Posterior vena cava (tissue), 2 donors: ENCODE measurements around the gene SMIM5. TPM values are rescaled to one million over a fixed set of nuclear protein-coding genes. Genes with fewer than 3 reads are reported as not detected.

Experiments
- DNase-seq: peaks from one replicate; pipeline ENCODE4 v3.0.0-alpha.2; 2020; ENCODE audit warnings: low spot score
- intact Hi-C, 2 donors: fragments of 100-400 bp; cut with DNase I; formaldehyde crosslinking; loops; one replicate each; pipeline versions ENCODE4 v1.14.1 to v1.14.2; 2022 to 2023
- total RNA-seq, 2 donors: library from RNA; stranded (reverse); fragmentation: NEBNext Ultra II Directional; extraction: Animal tissue kit (Norgen Biotek cat#: 25700); gene quantifications; one replicate each; pipeline ENCODE4 v1.2.1, GENCODE V29; 2021
- donor health status: DM: yes; HTN: yes; CAD: no.
- donor health status: DM: yes; HTN: yes; CAD: no.

SMIM5 gene
- total RNA-seq, 2 donors from 2014 or later = 0.38 to 0.97 TPM

DNA sequence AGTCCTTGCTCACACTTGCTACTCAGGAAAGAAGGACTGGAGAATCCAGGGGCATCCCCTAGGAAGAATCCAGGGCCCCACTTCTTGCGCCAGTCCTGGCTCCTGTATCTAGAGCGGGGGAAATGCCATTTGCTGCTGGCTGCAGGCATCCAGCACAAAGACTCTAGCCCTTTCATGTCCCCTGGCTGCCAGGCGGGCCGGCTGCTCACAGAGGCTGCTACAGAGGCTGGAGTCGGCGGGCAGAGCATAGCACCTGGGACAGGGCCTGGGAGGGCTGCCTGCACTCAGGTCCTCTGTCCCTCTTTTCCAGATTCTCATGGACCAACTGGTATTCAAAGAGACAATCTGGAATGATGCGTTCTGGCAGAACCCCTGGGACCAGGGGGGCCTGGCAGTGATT is 13.8 kb downstream of the SMIM5 start:
- DNase-seq = peak; percentile 49
- intact Hi-C loops = no loop called here

DNA sequence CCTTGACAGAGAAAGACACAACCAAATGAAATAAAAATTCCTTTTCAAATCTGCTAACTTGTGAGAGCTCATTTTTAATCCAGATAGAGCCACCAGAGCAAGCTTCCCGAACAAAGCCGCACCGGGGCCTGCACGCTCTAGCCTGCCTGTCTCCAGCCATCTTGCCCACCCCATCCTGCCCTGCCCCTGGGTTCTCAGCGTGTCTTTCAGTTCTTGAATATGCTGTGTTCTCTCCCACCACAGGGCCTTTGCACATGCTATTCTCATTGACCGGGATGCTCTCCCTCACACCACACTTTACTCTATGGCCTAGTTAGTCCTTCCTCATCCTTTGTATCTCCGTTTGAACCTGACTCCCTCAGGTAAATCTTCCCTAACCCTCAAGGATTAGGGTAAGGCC is 14.7 kb downstream of the SMIM5 start:
- intact Hi-C loops = no loop called here
- DNase-seq = peak; percentile 51

DNA sequence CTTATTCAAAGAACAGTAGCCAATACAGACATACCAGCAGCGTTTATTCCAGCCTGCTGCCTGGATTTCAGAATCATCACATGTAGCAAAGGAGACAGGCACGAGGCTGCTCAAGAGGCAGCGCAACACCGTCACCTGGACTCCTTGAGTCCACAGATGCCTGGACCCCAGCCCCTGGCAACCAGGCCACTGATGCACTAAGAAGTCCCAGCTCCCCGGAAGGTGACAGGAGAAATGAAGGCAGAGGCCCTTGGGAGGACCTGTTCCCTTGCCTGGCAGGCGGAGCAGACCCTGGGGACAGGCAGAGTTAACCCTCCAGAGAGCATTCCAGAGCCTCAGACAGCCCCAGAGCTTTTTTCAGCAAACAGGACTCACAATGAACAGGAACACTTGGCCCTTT is 16.5 kb downstream of the SMIM5 start:
- intact Hi-C loops = no loop called here
- peak; percentile 66 for DNase-seq

DNA sequence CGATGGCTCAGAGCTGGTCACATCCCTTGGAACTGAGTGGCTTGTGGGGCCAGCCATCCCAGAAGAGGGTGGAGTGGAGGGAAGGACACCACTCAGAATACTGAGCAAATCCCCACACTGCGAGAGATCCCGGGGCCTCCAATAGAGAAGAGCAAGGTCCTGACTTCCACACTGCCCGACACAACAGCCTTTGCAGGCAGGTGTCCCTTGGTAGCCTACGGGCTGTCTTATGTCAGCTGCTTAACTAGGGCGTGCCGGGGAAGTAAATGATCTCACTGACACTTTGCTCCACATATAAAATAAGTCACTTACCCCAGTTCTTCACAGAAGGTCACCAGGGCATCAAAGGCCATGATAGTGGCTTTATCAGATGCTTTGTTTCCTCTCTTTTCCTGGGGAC is 17.6 kb downstream of the SMIM5 start:
- peak; percentile 68 for DNase-seq

DNA sequence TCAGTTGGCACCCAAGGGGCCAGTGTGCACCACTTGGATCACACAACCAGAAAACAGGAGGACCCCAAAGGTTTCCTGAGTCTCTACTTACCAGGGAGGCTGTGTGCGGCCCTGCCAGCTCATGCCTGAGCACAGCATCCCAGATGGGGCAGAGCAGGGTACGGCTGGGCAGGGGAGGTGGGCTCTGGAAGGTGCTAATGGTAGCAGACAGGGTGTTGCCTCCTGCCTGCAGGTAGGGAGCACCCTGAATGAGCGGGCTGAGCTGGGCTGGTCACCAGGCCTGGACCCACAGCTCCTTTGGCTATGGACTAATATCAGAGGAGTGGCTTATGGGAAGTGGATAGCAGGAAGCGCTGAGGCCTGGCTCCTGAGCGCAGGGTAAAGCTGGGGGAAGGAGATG is 19.1 kb downstream of the SMIM5 start:
- intact Hi-C loops = no loop called here
- peak; percentile 49 for DNase-seq

More for the DNA sequence above, 17.6 kb downstream of the SMIM5 start:
- intact Hi-C loops = no loop called here

DNA sequence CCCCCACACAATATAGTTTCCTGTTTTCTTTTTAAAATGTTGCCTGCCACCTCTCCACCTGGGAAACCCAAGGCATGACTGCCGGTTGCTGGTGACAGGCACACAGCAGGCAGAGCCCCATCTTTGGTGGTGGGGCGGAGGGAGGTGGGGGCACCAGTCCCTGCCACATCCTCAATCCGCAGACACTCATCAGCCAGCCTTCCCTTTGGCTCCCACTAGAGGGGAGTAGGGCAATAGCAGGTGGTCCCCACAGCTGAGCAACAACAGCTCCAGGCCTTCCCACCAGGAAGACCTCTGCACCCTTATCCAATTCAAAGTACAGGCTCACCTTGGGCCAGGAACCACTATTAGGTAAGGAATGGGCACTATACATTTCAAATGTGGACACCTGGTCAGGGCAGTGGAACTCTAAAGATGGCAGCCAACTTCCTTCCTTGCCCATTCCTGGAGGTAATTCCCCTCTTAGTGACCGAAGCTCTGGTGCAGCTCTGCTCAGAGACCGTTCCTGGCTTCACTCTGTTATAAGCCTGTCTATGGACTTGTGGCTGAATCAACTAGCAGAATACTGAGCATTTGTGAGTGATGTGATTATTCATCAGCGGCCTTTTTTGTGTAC is 19.8 kb downstream of the SMIM5 start:
- peak; percentile 32 for DNase-seq
- intact Hi-C loops = no loop called here

DNA sequence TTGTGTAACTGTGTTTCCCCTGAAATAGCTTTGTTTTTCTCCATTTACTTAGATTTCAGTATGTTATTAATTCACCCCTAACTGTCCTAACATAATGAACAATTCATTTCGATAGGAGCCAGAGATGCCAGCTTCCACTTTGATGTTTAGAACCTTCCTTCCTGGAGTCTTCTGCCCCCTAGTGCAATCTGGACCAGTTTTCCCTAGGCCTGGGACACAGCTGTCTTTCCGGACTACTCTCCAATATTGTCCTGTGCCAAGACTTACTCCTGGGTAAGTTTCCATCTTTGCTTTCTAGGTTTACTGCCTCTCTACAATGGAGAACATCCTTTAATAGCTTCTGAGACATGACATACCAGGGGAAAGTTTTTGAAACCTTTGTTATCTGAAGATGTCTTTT is 20.9 kb downstream of the SMIM5 start:
- intact Hi-C loops = no loop called here
- DNase-seq = peak; percentile 2

DNA sequence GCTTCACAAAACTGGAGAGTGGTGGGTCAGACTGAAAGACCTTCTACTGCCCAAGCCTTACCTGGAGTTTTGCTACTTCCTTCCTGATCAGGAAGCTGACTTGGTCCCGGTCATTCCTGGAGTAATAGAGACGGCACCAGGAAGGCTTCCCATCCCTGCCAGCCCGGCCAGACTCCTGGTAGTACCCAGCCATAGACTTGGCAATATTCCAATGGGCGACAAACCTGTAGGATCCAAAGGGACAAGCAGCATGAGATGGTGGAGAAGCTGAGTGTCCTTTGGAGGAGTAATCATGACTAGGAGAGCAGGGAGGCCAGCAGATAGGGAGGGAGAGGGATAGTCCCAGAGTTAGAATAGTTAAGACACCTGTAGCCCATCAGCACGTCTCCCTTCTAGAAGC is 25.0 kb downstream of the SMIM5 start:
- intact Hi-C loops = no loop called here
- DNase-seq = peak; percentile 14

DNA sequence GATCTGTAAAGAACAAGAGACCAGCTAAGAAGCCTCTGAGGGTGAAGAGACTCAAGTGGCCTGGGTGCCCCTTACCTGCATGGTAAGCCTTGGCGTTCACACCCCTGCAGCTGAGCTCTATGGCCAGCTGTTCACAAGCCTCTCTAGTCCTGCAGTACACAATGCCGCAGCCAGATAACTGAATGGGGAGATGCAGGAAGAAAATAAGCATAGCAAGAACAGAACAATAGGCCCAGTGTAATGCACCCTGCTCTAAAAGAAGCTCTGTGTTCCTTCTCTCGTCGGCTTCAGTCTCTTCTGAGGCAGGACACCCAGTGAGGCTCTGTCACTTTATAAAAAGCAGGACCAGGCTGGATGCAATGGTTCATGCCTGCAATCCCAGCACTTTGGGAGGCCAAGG is 28.3 kb downstream of the SMIM5 start:
- DNase-seq = peak; percentile 11
- intact Hi-C loops = no loop called here

DNA sequence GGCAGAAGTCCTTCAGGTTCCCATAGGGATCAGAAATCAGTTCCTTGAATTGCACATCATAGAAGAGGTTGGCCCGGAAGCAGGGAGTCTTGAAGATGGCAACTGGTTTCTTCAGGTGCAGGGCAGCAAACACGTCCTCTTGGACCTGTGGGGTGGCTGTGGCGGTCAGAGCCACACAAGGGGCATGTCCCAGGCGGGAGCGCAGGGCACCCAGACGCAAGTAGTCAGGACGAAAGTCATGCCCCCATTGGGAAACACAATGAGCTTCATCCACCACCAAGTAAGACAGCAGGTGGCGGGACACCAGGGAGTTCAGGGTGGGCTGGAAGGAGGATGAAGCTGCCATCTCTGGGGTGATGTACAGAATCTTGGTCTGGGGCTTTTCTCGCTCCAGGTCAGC is 29.3 kb downstream of the SMIM5 start:
- intact Hi-C loops = no loop called here
- DNase-seq = peak; percentile 64

DNA sequence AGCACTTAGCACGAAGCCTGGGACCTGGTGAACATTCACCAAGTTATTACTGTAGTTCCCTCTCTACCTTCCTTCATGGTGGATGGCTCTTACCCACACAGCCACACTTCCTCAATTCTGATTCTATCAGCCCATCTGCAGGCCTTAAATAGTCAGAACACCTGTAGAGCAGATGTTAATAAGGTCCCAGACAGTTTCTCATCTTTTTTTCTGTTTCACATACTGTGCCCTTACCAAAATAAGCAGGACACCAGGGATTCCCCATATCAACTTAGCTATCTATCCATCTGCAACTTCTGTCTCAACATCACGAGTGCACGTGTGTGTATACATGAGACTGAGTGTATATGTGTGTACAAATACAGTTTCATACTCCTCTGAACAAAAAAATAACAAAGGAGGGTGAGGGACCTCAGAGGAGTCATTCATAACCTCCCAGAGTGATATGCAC is 30.9 kb downstream of the SMIM5 start:
- intact Hi-C loops = no loop called here
- DNase-seq = no peak

DNA sequence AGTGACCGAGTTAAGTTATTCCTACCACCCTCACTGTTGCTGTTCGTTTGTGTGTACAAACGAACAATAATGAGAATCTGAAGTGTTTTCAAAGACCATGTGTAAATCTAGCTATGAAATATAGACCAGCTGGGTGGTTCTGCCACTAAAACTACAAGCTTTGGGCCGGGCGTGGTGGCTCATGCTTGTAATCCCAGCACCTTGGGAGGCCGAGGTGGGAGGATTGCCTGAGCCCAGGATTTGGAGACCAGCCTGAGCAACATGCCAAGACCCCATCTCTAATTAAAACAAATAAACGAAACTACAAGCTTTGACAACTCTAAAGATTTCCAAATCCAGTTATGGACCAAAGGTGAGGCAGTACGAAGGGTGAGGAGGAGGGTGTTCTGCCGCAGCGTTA is 32.7 kb downstream of the SMIM5 start:
- intact Hi-C loops = no loop called here
- peak; percentile 10 for DNase-seq

DNA sequence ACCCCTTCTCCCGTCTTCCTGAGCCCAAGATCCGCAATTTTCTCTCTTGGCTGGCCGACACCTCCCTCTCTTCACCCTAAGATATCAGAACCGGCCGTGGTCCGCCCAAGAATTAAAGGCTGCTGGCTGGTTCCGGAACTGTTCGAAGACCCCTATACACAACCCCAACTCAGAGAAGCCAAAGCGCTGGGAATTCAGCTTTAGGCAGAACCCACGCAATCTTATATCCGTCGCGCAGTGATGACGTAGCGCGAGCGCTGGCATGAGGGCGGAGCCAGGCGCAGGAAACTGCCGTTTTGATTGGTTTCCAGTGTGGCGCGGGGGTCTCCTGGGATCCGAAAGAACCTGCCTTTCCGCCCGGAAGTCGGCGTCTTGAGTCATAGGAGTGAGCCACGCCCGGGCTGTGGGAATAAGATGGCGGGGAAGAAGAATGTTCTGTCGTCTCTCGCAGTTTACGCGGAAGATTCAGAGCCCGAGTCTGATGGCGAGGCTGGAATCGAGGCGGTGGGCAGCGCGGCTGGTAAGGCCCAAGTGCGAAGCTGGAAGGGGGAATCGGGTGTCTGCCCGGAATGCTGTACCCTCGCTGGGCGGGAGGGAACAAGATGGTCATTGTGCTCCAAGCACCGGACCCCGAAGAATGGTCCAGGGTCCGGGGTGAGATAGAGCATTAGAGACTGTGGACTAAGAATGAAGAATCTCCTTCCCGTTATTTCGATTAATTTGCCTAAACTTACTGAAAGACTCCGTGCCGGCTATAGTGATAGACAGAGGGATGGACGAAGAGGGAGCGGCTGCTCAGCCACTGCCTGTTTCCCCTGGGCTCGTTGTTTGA is 33.9 kb downstream of the SMIM5 start, which contains the start of the genes RECQL5 and SAP30BP:
TSS of gene RECQL5 (minus strand) at position 196 of the 832 bp plus-strand sequence. CDS start 597 bp downstream, outside the sequence.
TSS of gene SAP30BP (plus strand) at position 380 of the 832 bp plus-strand sequence. CDS start at position 415, 35 bp downstream.
- intact Hi-C loops = no loop called here
- peak; percentile 100 for DNase-seq

DNA sequence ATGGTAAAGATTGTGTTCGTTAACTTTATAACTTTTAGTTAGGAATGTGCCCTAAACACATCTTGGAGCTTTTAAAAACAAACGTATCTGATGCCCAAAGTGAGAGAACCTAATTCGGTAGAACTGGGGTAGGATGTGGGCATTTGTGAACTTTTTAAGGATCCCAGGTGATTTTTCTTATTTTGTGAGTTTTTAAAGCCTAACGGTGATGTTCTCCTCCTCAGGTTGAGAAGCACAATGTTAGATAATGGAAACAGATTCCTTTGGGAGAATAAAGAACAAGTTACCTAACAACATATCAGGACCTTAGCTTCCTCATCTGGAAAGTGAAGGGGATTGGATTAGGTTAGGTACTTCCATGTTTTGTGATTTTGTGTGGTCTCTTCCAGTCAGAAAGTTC is 34.6 kb downstream of the SMIM5 start:
- intact Hi-C loops = no loop called here
- no peak for DNase-seq

DNA sequence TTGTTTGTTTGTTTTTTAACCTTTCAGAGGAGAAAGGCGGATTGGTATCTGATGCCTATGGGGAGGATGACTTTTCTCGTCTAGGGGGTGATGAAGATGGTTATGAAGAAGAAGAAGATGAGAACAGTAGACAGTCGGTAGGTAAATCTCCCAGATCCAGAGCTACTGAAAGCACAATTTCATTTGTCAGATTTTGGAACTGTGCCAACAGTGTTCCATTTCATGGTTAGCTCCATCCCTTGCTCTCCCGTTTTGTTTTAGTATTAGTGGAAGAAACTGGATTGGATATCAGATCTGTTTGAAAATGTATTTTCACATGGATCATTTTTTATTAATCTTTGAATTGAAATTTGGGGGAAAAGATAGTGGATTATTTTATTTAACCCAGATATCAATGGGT is 35.3 kb downstream of the SMIM5 start:
- DNase-seq = no peak
- intact Hi-C loops = no loop called here

DNA sequence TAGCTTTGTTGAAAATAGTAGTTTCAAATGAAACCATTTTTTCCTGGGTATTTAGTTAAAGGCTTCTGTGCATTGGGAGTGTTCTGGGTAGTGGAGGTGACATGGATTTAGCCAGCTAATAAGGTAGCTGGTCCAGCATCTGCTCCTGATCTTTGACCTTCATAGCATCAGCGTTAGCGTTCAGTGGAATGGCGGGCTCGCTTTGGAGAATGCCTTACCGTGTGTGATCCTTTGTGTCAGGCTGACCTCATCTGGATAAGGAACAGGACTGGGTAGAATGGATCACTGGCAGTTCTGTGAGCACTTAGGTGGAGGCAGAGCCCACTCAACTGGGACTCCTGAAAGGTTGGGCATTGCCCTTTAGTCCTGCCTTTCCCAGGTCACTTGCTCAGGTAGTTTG is 37.6 kb downstream of the SMIM5 start:
- peak; percentile 23 for DNase-seq
- intact Hi-C loops = no loop called here

DNA sequence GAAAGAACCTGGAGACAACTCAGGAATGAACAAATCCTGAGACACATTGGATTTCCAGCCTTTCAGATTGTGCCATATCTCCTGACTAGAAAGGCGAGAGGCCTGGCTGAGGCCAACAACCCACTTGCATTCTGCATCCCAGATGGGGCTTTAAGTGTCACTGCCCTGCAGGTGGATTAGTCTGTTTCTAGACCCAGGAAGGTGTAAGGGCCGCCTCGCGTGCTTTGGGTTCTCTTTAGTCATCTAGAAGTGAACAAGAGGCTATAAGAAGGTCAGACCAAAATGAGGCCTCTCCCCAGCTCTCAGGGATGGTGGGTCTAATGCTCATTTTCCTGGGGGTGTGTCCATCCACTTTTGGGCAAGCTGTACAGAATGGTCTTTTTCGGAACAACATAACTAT is 38.8 kb downstream of the SMIM5 start:
- intact Hi-C loops = no loop called here
- DNase-seq = peak; percentile 62

DNA sequence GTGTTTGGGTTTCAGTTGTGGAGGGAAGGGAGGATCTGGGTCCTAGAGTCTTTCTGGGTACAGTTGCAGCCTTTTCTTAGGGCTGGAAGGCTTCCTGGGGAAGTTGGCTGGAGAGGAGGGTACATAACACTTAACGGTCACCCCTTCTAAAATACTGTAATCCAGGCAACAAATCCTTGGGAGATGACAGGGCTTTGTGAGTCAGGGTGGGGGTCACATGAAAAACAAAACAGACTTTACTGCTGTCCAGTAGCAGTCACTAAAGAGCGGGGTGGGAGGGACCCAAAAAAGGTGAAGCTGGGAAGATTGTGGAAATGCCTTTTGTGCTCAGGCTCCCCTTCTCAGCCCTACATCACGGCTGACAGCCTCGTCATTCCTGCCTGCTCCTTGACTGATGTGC is 40.3 kb downstream of the SMIM5 start:
- intact Hi-C loops = no loop called here

DNA sequence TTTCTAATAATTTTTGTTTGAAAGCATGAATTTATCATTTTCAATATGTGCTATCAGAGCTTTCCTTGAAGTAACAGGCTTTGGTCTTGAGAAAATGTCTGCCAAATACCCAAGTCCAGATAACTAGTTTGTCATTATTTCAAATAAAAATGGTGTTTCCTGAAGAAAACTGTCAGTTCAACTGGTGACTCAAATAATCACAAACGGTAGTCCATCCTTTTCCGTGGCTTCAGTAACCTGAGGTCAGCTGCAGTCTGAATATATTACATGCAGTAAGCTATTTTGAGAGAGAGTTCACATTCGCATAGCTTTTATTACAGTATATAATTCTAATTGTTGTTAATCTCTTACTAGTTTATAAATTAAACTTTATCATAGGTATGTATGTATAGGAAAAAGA is 43.2 kb downstream of the SMIM5 start:
- intact Hi-C loops = loop anchor here in 1 of 2 donors (5.0 kb wide), 1 partner anchor 76 kb away; no protein-coding TSS in a partner anchor
- no peak for DNase-seq

More for the DNA sequence above, 40.3 kb downstream of the SMIM5 start:
- DNase-seq = peak; percentile 13

DNA sequence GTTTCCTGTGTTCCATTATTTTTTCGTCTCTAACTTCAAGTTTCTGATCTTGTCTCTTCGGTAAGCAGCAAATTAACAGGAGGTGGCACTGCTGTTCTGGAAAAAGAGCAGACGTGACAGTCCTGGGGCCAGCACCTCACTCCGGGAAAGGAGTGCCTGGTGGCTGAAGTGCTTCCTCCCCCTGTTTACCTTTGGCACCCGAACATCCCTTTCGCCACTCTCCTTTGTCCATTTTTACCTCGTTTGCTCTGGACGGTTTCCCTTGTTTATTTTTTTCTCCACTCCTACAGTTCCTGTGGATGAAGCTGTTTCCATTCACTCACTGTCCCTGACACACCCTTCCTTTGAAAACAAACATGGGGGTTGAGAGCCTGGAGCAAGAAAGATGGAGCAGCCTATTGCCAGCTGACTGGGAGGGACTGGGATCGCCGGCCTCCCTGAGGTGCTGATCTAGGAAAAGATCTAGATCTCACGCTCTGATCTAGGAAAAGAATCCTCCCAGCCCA is 46.5 kb downstream of the SMIM5 start:
- DNase-seq = peak; percentile 71
- intact Hi-C loops = loop anchor here (1.0 to 5.0 kb wide), 2 partner anchors 72 to 73 kb away; no protein-coding TSS in a partner anchor
